GM10248 (cell line): ENCODE measurements around the gene ARHGEF16.
A peak's percentile ranks its signal among the peaks of the same experiment; 100 is the strongest.

Experiments used
- CTCF ChIA-PET: fragments of 300-600 bp; sonication (Branson Sonifier 250); formaldehyde crosslinking; extraction: SDS; loops from one replicate; lab custom pipeline; 2021; ENCODE audit warnings: antibody characterized with exemption; lab: Yijun Ruan, JAX
- POLR2A ChIA-PET: fragments of 350-650 bp; sonication (Branson Sonifier 250); formaldehyde crosslinking; extraction: SDS; loops from one replicate; lab custom pipeline; 2020; ENCODE audit warnings: antibody characterized with exemption; lab: Yijun Ruan, JAX
- DNase-seq: peaks from one replicate; pipeline ENCODE4 v3.0.0; 2012; ENCODE audit errors: extremely low spot score
- CTCF ChIP-seq: IDR thresholded peaks from 2 replicates; pipeline ENCODE4 v1.5.1; 2012; ENCODE audit warnings: mild to moderate bottlenecking, low read depth; ENCODE audit errors: extremely low read depth, missing control alignments, control extremely low read depth

The ARHGEF16 gene

GRCh38 chr1:3514404-3514803 lies 59.9 kb downstream of the ARHGEF16 start:
- no peak for DNase-seq
- CTCF ChIA-PET: no interaction called here

GRCh38 chr1:3515272-3515671 lies 60.8 kb downstream of the ARHGEF16 start:
- no peak for DNase-seq
- no peak for TF ChIP-seq CTCF
- POLR2A ChIA-PET: no interaction called here
- CTCF ChIA-PET: interaction anchor here (1.3 kb wide), 1 partner anchor 62 kb away, joined by 4 read pairs; no protein-coding TSS in a partner anchor

More at GRCh38 chr1:3514404-3514803, 59.9 kb downstream of the ARHGEF16 start:
- no peak for TF ChIP-seq CTCF
- POLR2A ChIA-PET: no interaction called here

DNA sequence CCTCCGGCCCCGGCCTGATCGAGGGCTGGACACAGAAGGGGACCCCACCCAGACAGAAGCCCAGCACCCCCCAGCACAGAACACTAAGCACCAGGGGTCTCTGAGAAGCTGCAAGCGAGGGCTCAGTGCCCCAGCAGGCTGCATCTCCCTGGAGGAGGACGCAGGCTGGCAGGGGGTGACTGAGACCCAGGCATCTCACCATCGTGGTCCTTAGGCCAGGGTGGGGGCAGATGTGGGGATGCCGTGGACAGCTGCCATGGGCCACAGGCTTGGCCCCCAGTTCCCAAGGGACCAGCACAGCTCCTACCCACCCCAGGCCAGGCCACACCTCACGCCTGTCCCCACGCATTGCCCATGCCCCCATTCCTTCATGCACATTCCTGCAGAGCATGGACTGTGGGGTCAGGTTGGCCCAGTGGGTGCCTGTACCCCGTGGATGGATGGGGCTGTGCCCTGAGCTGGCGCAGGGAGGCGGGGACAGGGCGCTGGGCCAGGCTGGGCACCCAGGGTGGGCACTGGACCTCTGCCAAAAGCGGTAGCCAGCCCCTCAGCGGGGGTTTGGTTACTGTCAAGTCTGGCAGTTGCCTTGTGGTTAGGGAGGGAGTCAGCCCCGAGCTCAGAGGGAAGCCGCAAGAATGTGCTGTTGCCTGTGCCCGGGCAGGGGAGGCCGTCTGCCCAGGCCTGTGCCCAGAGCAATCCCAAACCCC lies 61.5 kb downstream of the ARHGEF16 start:
- ChIA-PET CTCF (interaction anchor here (1.3 kb wide), 1 partner anchor 63 kb away, joined by 4 read pairs; no protein-coding TSS in a partner anchor), POLR2A (no interaction called here)
- no peak for TF ChIP-seq CTCF
- no peak for DNase-seq

GRCh38 chr1:3516481-3516869 lies 62.0 kb downstream of the ARHGEF16 start:
- POLR2A ChIA-PET: no interaction called here
- CTCF ChIA-PET: interaction anchor here (1.3 kb wide), 1 partner anchor 63 kb away, joined by 4 read pairs; no protein-coding TSS in a partner anchor
- no peak for TF ChIP-seq CTCF
- DNase-seq: no peak

GRCh38 chr1:3516911-3517675 lies 62.6 kb downstream of the ARHGEF16 start:
- TF ChIP-seq CTCF: no peak
- POLR2A ChIA-PET: no interaction called here

DNA sequence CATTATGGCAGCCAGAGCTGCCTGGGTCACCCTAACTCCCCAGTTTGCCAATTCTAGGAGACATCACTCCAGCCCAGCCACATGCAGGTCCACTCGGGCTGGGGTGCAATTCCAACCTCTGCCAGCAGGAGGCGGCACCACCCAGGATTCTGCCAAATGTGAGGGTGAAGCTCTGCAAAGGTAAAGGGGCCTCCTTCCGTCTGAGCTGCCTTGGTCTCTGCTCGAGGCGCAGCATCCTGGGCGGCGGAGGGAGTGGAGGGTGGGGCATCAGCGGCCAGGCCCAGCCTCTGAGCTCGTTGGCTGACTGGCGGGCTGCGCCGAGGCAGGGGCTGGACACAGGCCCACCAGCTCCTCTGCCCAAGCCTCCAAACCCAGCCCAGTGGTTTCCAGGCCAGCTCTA lies 63.8 kb downstream of the ARHGEF16 start:
- ChIA-PET POLR2A (no interaction called here), CTCF (interaction anchor here (0.9 to 1.3 kb wide), 3 partner anchors 21 to 102 kb away, joined by 3 read pairs; no protein-coding TSS in a partner anchor)
- no peak for DNase-seq
- TF ChIP-seq CTCF: peak; percentile 37

More at GRCh38 chr1:3516911-3517675, 62.6 kb downstream of the ARHGEF16 start:
- CTCF ChIA-PET: no interaction called here
- no peak for DNase-seq
